Neural cell (in vitro differentiated cells): ENCODE measurements around the gene AFDN. TPM values are rescaled to one million over a fixed set of nuclear protein-coding genes. Genes with fewer than 3 reads are reported as not detected.

ENCODE experiments used
- H2AFZ ChIP-seq: fragments of 200-600, 300-800 bp; sonication (generic), shearing (Covaris generic); 2 replicates; pipeline ENCODE4 v1.6.0; 2014; ENCODE audit warnings: low read depth, mild to moderate bottlenecking, antibody characterized with exemption, low read length, moderate library complexity
- H3F3A ChIP-seq: fragments of 200-600 bp; shearing (Covaris generic); 2 replicates; pipeline ENCODE4 v1.6.1; 2016; ENCODE audit warnings: mild to moderate bottlenecking, moderate library complexity, mixed read lengths, antibody characterized with exemption, low read length; ENCODE audit not compliant: insufficient read depth, poor library complexity, severe bottlenecking
- H3K27ac ChIP-seq: fragments of 200-600, 300-800 bp; sonication (generic), shearing (Covaris generic); 2 replicates; pipeline ENCODE4 v1.5.1; 2014; ENCODE audit warnings: mild to moderate bottlenecking, low read length, moderate library complexity
- H3K27me3 ChIP-seq: fragments of 300-800, 200-600 bp; sonication (generic), shearing (Covaris generic); 2 replicates; pipeline ENCODE4 v1.6.0; 2014; ENCODE audit warnings: mild to moderate bottlenecking, low read depth, low read length, moderate library complexity; ENCODE audit not compliant: insufficient read depth
- H3K36me3 ChIP-seq: fragments of 300-800, 200-600 bp; sonication (generic), shearing (Covaris generic); 2 replicates; pipeline ENCODE4 v1.5.1; 2014; ENCODE audit warnings: mild to moderate bottlenecking, antibody characterized with exemption, low read length, moderate library complexity; ENCODE audit not compliant: insufficient read depth
- H3K4me2 ChIP-seq: fragments of 300-800, 200-600 bp; sonication (generic), shearing (Covaris generic); 2 replicates; pipeline ENCODE4 v1.6.0; 2014; ENCODE audit warnings: mild to moderate bottlenecking, low read length
- H3K4me3 ChIP-seq: fragments of 300-800, 200-600 bp; sonication (generic), shearing (Covaris generic); 2 replicates; pipeline ENCODE4 v1.5.1; 2014; ENCODE audit warnings: mild to moderate bottlenecking, low read length, moderate library complexity
- H3K79me2 ChIP-seq: fragments of 200-600 bp; shearing (Covaris generic); replicated peaks from 2 replicates; pipeline ENCODE4 v1.6.0; 2014; ENCODE audit warnings: mild to moderate bottlenecking, low read length, moderate library complexity; ENCODE audit not compliant: insufficient read depth
- H3K9ac ChIP-seq: fragments of 300-800, 200-600 bp; sonication (generic), shearing (Covaris generic); 2 replicates; pipeline ENCODE4 v1.6.1; 2016; ENCODE audit warnings: mild to moderate bottlenecking, low read length, mixed read lengths
- H3K9me2 ChIP-seq: fragments of 200-600 bp; shearing (Covaris generic); 2 replicates; pipeline ENCODE4 v1.6.1; 2016; ENCODE audit warnings: mild to moderate bottlenecking, low read length, mixed read lengths; ENCODE audit not compliant: insufficient read depth
- H3K9me3 ChIP-seq: fragments of 200-600, 300-800 bp; sonication (generic), shearing (Covaris generic); 2 replicates; pipeline ENCODE4 v1.6.1; 2016; ENCODE audit warnings: mild to moderate bottlenecking, mixed run types, low read length, moderate library complexity, mixed read lengths
- H4K20me1 ChIP-seq: fragments of 200-600 bp; shearing (Covaris generic); 2 replicates; pipeline ENCODE4 v1.6.1; 2016; ENCODE audit warnings: mild to moderate bottlenecking, mixed run types; ENCODE audit not compliant: insufficient read depth
- CTCF ChIP-seq: fragments of 450-650 bp; IDR thresholded peaks from 2 replicates; pipeline ENCODE4 v1.5.1; 2014; ENCODE audit warnings: antibody characterized with exemption, mild to moderate bottlenecking, moderate library complexity; ENCODE audit not compliant: poor library complexity, severe bottlenecking
- EP300 ChIP-seq: fragments of 450-650 bp; conservative IDR thresholded peaks from 2 replicates; pipeline ENCODE4 v1.6.1; 2014; ENCODE audit warnings: antibody characterized with exemption, mild to moderate bottlenecking, moderate library complexity; ENCODE audit not compliant: poor library complexity, severe bottlenecking
- EZH2 ChIP-seq: fragments of 200-600, 300-800 bp; shearing (Covaris generic), sonication (generic); IDR thresholded peaks from 2 replicates; pipeline ENCODE4 v1.6.1; 2014; ENCODE audit warnings: antibody characterized with exemption, low read length, borderline replicate concordance, mild to moderate bottlenecking; ENCODE audit not compliant: insufficient read depth, poor library complexity, severe bottlenecking
- MXI1 ChIP-seq: fragments of 450-650 bp; conservative IDR thresholded peaks from 2 replicates; pipeline ENCODE4 v1.6.1; 2014; ENCODE audit warnings: antibody characterized with exemption, mild to moderate bottlenecking; ENCODE audit not compliant: poor library complexity, severe bottlenecking
- POLR2AphosphoS5 ChIP-seq: IDR thresholded peaks from 2 replicates; pipeline ENCODE4 v1.6.1; 2012
- RAD21 ChIP-seq: fragments of 450-650 bp; conservative IDR thresholded peaks from 2 replicates; pipeline ENCODE4 v1.6.1; 2014; ENCODE audit warnings: antibody characterized with exemption, mild to moderate bottlenecking, moderate library complexity
- REST ChIP-seq: IDR thresholded peaks from 2 replicates; pipeline ENCODE4 v1.6.1; 2012; ENCODE audit warnings: borderline replicate concordance
- SMC3 ChIP-seq: fragments of 450-650 bp; conservative IDR thresholded peaks from 2 replicates; pipeline ENCODE4 v1.6.1; 2014; ENCODE audit warnings: antibody characterized with exemption, mild to moderate bottlenecking, moderate library complexity; ENCODE audit not compliant: poor library complexity
- TAF1 ChIP-seq: IDR thresholded peaks from 2 replicates; pipeline ENCODE4 v1.6.1; 2012; ENCODE audit warnings: low read depth
- polyA plus RNA-seq: library from polyadenylated mRNA; depleted of rRNA; stranded (reverse); fragments of >200 nt; gene quantifications from 2 replicates; pipeline ENCODE4 v1.2.3, GENCODE V29; 2014

AFDN gene
- polyA plus RNA-seq, 1 donor from 2014 or later = 193 TPM

GRCh38 chr6:167797011-167797471 is 29.7 kb upstream of the AFDN start:
- H3K4me2 ChIP-seq = no peak overlapping the region
- no peaks in the 10 kb centered on the region for H4K20me1 ChIP-seq
- no peaks in the 10 kb centered on the region for H3K27me3 ChIP-seq
- H3K27ac ChIP-seq = no peak overlapping the region
- H3K79me2 ChIP-seq = no peaks in the 10 kb centered on the region
- no peak overlapping the region for H2AFZ ChIP-seq
- no peak for TF ChIP-seq EP300
- no peak for TF ChIP-seq CTCF
- no peak for TF ChIP-seq EZH2
- TF ChIP-seq REST = no peak
- no peak for TF ChIP-seq TAF1
- no peak for TF ChIP-seq MXI1
- TF ChIP-seq POLR2AphosphoS5 = no peak
- no peak for TF ChIP-seq SMC3
- no peak for TF ChIP-seq RAD21
- H3K36me3 ChIP-seq = no peaks in the 10 kb centered on the region
- H3K9me2 ChIP-seq = no peaks in the 10 kb centered on the region
- no peak overlapping the region for H3K9ac ChIP-seq
- H3K9me3 ChIP-seq = no peaks in the 10 kb centered on the region
- H3K4me3 ChIP-seq = no peak overlapping the region
- H3F3A ChIP-seq = no peaks in the 10 kb centered on the region

GRCh38 chr6:167797476-167798265 is 29.0 kb upstream of the AFDN start:
- H3K9me2 ChIP-seq = no peaks in the 10 kb centered on the region
- no peak overlapping the region for H2AFZ ChIP-seq
- H3K27me3 ChIP-seq = no peaks in the 10 kb centered on the region
- no peaks in the 10 kb centered on the region for H3K9me3 ChIP-seq
- no peaks in the 10 kb centered on the region for H3K79me2 ChIP-seq
- TF ChIP-seq POLR2AphosphoS5 (no peak), EZH2 (no peak), RAD21 (no peak), MXI1 (no peak), REST (no peak), TAF1 (no peak), EP300 (no peak)
- H3K4me2 ChIP-seq = no peak overlapping the region
- no peaks in the 10 kb centered on the region for H3K36me3 ChIP-seq
- no peak overlapping the region for H3K4me3 ChIP-seq
- H3F3A ChIP-seq = no peaks in the 10 kb centered on the region
- no peak overlapping the region for H3K27ac ChIP-seq
- no peaks in the 10 kb centered on the region for H4K20me1 ChIP-seq
- H3K9ac ChIP-seq = no peak overlapping the region
